Left ventricle myocardium inferior (tissue), 1 donor: ENCODE measurements around the gene TMED8. TPM values are rescaled to one million over a fixed set of nuclear protein-coding genes. Genes with fewer than 3 reads are reported as not detected.
A peak's percentile ranks its signal among the peaks of the same experiment; 100 is the strongest.

Experiments used
- DNase-seq: peaks from one replicate; pipeline ENCODE4 v3.0.0-alpha.2; 2020
- H3K27ac ChIP-seq: fragments of 200-600 bp; replicated peaks from 2 replicates; pipeline ENCODE4 v1.8.0; 2021
- H3K27me3 ChIP-seq: fragments of 200-600 bp; 2 replicates; pipeline ENCODE4 v1.8.0; 2021; ENCODE audit warnings: low read depth
- H3K36me3 ChIP-seq: fragments of 200-600 bp; 2 replicates; pipeline ENCODE4 v1.8.0; 2021
- H3K4me1 ChIP-seq: fragments of 200-600 bp; 2 replicates; pipeline ENCODE4 v1.8.0; 2021
- H3K4me3 ChIP-seq: fragments of 200-600 bp; 2 replicates; pipeline ENCODE4 v1.8.0; 2021; ENCODE audit warnings: mild to moderate bottlenecking, moderate library complexity
- H3K9me3 ChIP-seq: fragments of 200-600 bp; replicated peaks from 2 replicates; pipeline ENCODE4 v1.8.0; 2021
- intact Hi-C: fragments of 100-400 bp; cut with micrococcal nuclease; formaldehyde crosslinking; loops from one replicate; pipeline ENCODE4 v1.11.0; 2022
- total RNA-seq: library from RNA; stranded (reverse); fragmentation: NEBNext Ultra II Directional; extraction: Animal tissue kit (Norgen Biotek cat#: 25700); gene quantifications from one replicate; pipeline ENCODE4 v1.2.1, GENCODE V29; 2021
- TF ChIP-seq, protein P1 (sequence below): fragments of 200-600 bp; IDR thresholded peaks from 2 replicates; pipeline ENCODE4 v1.8.0; 2021; ENCODE audit warnings: antibody characterized with exemption, mild to moderate bottlenecking, borderline replicate concordance
- donor health status: DM: no; HTN: yes; CAD: no; lungs with severe emphysema.

The TMED8 gene
- total RNA-seq, 1 donor from 2014 or later: 5.4 TPM

DNA sequence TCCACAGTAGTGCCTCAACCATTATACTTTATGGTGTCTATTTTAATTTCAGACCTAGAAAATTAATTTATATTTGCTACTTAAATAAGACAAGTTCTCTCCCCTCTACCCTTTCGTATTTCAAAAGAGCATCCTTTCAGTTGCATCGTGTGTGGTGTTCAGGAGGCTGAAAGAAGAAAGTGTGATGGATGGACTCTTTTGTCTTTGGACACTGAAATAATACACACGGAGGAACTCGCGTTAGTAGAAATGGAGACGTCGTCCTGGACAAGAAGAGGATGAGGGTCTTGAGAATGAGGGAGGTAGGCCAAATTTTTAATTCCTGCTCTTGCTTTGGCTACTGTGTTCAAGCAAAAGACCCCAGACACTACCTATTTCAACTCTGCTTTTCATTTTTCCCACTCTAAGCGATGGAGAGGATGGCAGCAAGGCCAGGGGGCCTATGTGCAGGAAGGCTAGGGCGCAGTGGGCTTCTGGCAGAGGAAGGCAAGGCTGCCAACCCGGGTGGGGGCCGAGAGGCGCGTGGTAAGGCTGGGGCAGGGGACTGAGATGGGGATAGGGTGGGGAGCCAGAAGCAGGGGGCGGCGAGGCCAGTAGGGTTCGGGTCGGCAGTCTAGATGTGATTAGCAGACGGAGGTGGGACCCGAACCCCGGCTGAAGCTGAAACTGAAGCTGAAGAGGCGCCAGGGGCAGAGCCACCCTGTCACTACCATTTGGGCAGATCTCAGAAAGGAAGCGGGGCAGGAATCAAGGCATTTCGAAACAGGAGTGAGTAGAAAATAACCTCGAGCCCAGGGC is 722 bp downstream of the TMED8 start:
- H3K27ac ChIP-seq: peak overlapping the region; percentile 89
- intact Hi-C loops: no loop called here

DNA sequence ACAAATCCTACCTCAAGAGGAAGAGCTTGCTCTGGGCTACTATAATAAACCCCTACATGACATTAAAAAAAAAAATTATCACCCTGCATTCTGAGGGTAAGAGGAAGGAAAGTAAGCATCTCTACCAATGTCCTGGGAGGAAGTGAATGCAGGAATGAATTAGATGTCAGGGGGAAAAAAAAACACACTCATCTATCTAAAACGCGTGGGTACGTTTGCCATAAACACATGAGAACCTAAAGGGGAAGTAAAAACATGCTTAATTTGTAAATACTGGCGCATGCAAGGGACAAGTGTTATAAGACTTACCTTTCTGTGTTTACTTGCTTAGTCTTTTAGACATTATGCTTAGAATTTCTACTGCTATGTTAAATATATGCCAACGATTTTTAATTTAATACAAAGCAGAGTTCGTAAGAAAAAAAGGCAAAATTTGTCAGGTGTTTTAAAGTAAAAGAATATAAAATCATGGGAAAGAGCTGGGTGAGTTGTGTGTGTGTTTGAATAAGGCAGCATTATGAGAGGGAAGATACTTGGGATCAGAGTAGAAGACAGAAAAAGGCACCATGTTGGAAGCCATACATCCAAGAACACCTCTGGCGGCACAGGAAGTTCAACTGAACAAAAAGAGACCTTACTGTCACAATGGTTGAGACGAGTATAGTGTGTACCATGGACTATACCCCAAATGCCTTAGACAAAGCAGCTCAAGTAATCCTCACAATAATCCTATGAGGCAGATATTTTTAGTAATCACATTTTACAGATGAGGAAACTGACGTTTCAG is 1.5 kb downstream of the TMED8 start:
- Histone ChIP-seq H3K9me3 (no peaks in the 10 kb centered on the region), H3K36me3 (no peaks in the 10 kb centered on the region), H3K4me1 (peaks cover 28% of the 10 kb centered on the region), H3K27ac (no peak overlapping the region), H3K4me3 (peak overlapping the region; percentile 91), H3K27me3 (no peaks in the 10 kb centered on the region)
- intact Hi-C loops: no loop called here
- TF ChIP-seq, protein P1, sequence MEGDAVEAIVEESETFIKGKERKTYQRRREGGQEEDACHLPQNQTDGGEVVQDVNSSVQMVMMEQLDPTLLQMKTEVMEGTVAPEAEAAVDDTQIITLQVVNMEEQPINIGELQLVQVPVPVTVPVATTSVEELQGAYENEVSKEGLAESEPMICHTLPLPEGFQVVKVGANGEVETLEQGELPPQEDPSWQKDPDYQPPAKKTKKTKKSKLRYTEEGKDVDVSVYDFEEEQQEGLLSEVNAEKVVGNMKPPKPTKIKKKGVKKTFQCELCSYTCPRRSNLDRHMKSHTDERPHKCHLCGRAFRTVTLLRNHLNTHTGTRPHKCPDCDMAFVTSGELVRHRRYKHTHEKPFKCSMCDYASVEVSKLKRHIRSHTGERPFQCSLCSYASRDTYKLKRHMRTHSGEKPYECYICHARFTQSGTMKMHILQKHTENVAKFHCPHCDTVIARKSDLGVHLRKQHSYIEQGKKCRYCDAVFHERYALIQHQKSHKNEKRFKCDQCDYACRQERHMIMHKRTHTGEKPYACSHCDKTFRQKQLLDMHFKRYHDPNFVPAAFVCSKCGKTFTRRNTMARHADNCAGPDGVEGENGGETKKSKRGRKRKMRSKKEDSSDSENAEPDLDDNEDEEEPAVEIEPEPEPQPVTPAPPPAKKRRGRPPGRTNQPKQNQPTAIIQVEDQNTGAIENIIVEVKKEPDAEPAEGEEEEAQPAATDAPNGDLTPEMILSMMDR: no peak
- DNase-seq: no peak

More for the DNA sequence above, 722 bp downstream of the TMED8 start:
- Histone ChIP-seq H3K36me3 (no peaks in the 10 kb centered on the region), H3K4me3 (peak overlapping the region; percentile 91), H3K9me3 (no peaks in the 10 kb centered on the region), H3K27me3 (no peaks in the 10 kb centered on the region), H3K4me1 (peaks cover 28% of the 10 kb centered on the region)
- TF ChIP-seq, protein P1: no peak
- peak; percentile 16 for DNase-seq

DNA sequence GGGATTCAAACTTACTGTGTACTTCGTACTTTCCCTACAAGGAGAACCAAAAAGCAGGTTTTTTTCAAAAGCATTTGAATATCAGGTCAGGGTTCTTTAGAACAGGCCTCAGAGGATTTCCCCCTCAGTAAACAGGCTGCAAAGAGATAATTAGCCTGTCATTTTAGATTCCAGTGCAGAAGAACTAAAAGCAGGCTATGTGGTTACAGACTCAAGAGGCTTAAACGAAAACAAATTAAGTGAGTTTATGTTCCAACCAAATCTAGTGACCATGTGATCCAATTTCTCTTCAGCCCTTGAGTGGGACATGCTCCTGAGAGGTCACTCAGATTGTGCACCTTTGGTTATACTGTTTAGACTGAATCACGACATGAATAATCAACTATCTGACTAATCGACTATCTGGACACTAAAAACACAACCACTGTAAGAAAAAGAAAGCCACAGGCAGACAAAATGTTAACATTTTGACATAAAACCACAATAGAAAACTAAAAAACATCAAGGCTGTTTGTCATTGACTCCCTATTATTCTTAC is 4.5 kb downstream of the TMED8 start:
- no peaks in the 10 kb centered on the region for H3K27me3 ChIP-seq
- H3K4me1 ChIP-seq: peaks cover 29% of the 10 kb centered on the region
- H3K4me3 ChIP-seq: no peak overlapping the region
- TF ChIP-seq, protein P1: no peak
- H3K27ac ChIP-seq: no peak overlapping the region
- intact Hi-C loops: no loop called here
- DNase-seq: no peak
- no peaks in the 10 kb centered on the region for H3K36me3 ChIP-seq
- H3K9me3 ChIP-seq: no peaks in the 10 kb centered on the region

DNA sequence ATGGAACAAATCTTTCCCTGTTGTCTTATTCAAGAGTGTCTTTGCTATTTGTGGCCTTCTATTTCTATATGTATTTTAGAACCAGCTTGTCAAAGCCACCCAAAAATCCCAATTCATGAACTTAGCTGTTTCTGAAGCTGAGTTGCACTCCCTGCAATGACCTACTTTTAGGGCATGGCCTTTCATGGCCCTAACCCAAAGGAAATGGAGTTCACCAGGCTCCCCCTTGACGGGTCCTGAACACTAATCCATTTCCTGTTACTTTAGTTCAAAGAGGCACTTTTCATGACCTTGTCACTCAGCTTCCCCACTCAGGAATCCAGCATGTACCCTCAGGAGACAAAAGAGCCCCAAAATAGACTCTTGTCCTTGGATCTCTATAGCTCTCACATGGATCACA is 7.6 kb downstream of the TMED8 start:
- no peak for DNase-seq
- TF ChIP-seq, protein P1: no peak
- Histone ChIP-seq H3K36me3 (no peaks in the 10 kb centered on the region), H3K4me1 (peaks cover 10% of the 10 kb centered on the region), H3K9me3 (no peaks in the 10 kb centered on the region), H3K27ac (no peak overlapping the region), H3K4me3 (no peak overlapping the region), H3K27me3 (no peaks in the 10 kb centered on the region)
- intact Hi-C loops: no loop called here

DNA sequence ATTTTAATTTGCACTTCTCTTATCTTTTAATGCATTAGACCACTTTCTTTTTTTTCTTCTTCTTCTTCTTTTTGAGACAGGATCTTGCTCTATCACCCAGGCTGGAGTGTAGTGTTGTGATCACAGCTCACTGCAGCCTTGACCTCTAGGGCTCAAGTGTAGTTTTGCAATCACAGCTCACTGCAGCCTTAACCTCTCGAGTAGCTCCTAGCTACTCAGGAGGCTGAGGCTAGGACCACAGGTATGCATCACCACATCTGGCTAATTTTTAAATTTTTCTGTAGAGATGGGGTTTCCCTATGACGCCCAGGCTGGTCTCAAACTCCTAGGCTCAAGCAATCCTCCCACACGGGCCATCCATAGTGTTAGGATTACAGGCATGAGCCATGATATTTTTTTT is 12.7 kb downstream of the TMED8 start:
- Histone ChIP-seq H3K4me1 (peaks cover 1% of the 10 kb centered on the region), H3K36me3 (no peaks in the 10 kb centered on the region), H3K9me3 (no peaks in the 10 kb centered on the region), H3K4me3 (no peak overlapping the region), H3K27ac (no peak overlapping the region), H3K27me3 (no peaks in the 10 kb centered on the region)
- no peak for DNase-seq
- TF ChIP-seq, protein P1: no peak
- intact Hi-C loops: no loop called here
